Lower leg skin (tissue), 4 donors: Measurements from ENCODE around the gene SKIL. TPM values are rescaled to one million over a fixed set of nuclear protein-coding genes. Genes with fewer than 3 reads are reported as not detected.

ENCODE experiments used
- DNase-seq, 2 donors: peaks; one replicate each; pipeline ENCODE4 v3.0.0-alpha.2; 2019; ENCODE audit warnings: low spot score in 2 of 2
- H3K4me3 ChIP-seq: fragments of 200-600 bp; sonication (generic); 2 replicates; pipeline ENCODE4 v1.5.1; 2017; ENCODE audit warnings: mild to moderate bottlenecking, low read depth; ENCODE audit not compliant: poor library complexity, severe bottlenecking
- CTCF ChIP-seq, 3 donors: fragments of 450-650 bp; IDR thresholded peaks; one replicate each; pipeline ENCODE4 v1.5.1; 2016; ENCODE audit warnings: antibody characterized with exemption in 3 of 3, mild to moderate bottlenecking in 3 of 3, moderate library complexity in 2 of 3
- POLR2A ChIP-seq, 2 donors: fragments of 450-650 bp; IDR thresholded peaks; one replicate each; pipeline ENCODE4 v1.6.1; 2016 to 2017; ENCODE audit warnings: antibody characterized with exemption in 2 of 2, mild to moderate bottlenecking in 1 of 2, moderate library complexity in 1 of 2
- WGBS, 2 donors: methylation state at CpG; one replicate each; pipeline ENCODE4 v1.1.5; 2018; 5-methylcytosine and 5-hydroxymethylcytosine counted together
- intact Hi-C: fragments of 100-400 bp; cut with DNase I; formaldehyde crosslinking; loops from one replicate; pipeline ENCODE4 v1.15.0; 2023; ENCODE audit warnings: low total_unique reads
- total RNA-seq, 4 donors: library from RNA; depleted of rRNA; stranded (reverse); fragments of >200 nt; gene quantifications; one replicate each; pipeline ENCODE4 v1.1.0, GENCODE V29; 2016

Gene SKIL
- total RNA-seq = 10 to 100 TPM; 26.9 to 32.2 (median 29.8) TPM

- DNase-seq = peak; percentile 97 to 99
- TF ChIP-seq CTCF (IDR thresholded peaks at IDR 0.05) (no peak), POLR2A (IDR thresholded peaks at IDR 0.05) (peak in 1 of 2 donors; percentile 19)
- peak within 1 kb of the TSS; percentile 44 for H3K4me3 ChIP-seq
- WGBS, 2 donors = 0 to 1% methylated on average over 36 to 48 of the region's 124 CpGs
- intact Hi-C loops = no loop called here
Measured at GRCh38 chr3:170357176-170358041, at the start of gene SKIL. SKIL (plus strand) TSS chr3:170357715; CDS start chr3:170360332, 2,617 bp downstream.

GRCh38 chr3:170309046-170309445 lies 48.5 kb upstream of the SKIL start:
- WGBS, 2 donors = 47 to 49% methylated on average over 1 of the region's 1 CpG
- no peak for DNase-seq
- TF ChIP-seq CTCF (IDR thresholded peaks at IDR 0.05) = no peak
- TF ChIP-seq POLR2A (IDR thresholded peaks at IDR 0.05) = no peak
- no peak overlapping the region for H3K4me3 ChIP-seq
- intact Hi-C loops = no loop called here

GRCh38 chr3:170317954-170318353 lies 39.6 kb upstream of the SKIL start:
- intact Hi-C loops = no loop called here
- DNase-seq = no peak
- WGBS, 2 donors = 77 to 78% methylated on average over 3 of the region's 3 CpGs
- TF ChIP-seq CTCF (IDR thresholded peaks at IDR 0.05) (no peak), POLR2A (IDR thresholded peaks at IDR 0.05) (no peak)
- H3K4me3 ChIP-seq = no peak overlapping the region

- 74 to 81% methylated on average over 7 of the region's 7 CpGs for WGBS, 2 donors
- intact Hi-C loops = no loop called here
Measured at GRCh38 chr3:170320461-170321121, 36.9 kb upstream of the SKIL start.

More at GRCh38 chr3:170320461-170321121, 36.9 kb upstream of the SKIL start:
- no peak for DNase-seq
- no peak overlapping the region for H3K4me3 ChIP-seq
- TF ChIP-seq CTCF (IDR thresholded peaks at IDR 0.05) (no peak), POLR2A (IDR thresholded peaks at IDR 0.05) (no peak)
